ENCODE measurements around the gene NLRP7.
"Not testable (repeated sequence)": the region's sequence is repeated elsewhere in the genome, so short reads cannot be mapped to it uniquely, and the experiment has no call there.

DNA sequence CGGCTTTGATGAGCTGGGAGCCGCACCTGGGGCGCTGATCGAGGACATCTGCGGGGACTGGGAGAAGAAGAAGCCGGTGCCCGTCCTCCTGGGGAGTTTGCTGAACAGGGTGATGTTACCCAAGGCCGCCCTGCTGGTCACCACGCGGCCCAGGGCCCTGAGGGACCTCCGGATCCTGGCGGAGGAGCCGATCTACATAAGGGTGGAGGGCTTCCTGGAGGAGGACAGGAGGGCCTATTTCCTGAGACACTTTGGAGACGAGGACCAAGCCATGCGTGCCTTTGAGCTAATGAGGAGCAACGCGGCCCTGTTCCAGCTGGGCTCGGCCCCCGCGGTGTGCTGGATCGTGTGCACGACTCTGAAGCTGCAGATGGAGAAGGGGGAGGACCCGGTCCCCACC is 35.2 kb upstream of the NLRP7 start:
- TF ChIP-seq EZH2 (IDR thresholded peaks at IDR 0.05; ENCODE audit: low read length, unreplicated experiment) = not testable (repeated sequence)
- TF ChIP-seq, protein P1, sequence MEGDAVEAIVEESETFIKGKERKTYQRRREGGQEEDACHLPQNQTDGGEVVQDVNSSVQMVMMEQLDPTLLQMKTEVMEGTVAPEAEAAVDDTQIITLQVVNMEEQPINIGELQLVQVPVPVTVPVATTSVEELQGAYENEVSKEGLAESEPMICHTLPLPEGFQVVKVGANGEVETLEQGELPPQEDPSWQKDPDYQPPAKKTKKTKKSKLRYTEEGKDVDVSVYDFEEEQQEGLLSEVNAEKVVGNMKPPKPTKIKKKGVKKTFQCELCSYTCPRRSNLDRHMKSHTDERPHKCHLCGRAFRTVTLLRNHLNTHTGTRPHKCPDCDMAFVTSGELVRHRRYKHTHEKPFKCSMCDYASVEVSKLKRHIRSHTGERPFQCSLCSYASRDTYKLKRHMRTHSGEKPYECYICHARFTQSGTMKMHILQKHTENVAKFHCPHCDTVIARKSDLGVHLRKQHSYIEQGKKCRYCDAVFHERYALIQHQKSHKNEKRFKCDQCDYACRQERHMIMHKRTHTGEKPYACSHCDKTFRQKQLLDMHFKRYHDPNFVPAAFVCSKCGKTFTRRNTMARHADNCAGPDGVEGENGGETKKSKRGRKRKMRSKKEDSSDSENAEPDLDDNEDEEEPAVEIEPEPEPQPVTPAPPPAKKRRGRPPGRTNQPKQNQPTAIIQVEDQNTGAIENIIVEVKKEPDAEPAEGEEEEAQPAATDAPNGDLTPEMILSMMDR (conservative IDR thresholded peaks at IDR 0.05; ENCODE audit: low read depth, low read length) = not testable (repeated sequence)

All from PC-3 (cell line).